Colon (tissue), 2 donors: ENCODE results near the gene APMAP.
"Not testable (repeated sequence)": the region's sequence is repeated elsewhere in the genome, so short reads cannot be mapped to it uniquely, and the experiment has no call there.

Experiments
- FAIRE-seq: peaks from 2 replicates; lab custom pipeline; 2012; peaks lifted over from hg19 to GRCh38; lab: Jason Lieb, UNC
- donor health status: control.
- donor health status: control.

The APMAP gene

DNA sequence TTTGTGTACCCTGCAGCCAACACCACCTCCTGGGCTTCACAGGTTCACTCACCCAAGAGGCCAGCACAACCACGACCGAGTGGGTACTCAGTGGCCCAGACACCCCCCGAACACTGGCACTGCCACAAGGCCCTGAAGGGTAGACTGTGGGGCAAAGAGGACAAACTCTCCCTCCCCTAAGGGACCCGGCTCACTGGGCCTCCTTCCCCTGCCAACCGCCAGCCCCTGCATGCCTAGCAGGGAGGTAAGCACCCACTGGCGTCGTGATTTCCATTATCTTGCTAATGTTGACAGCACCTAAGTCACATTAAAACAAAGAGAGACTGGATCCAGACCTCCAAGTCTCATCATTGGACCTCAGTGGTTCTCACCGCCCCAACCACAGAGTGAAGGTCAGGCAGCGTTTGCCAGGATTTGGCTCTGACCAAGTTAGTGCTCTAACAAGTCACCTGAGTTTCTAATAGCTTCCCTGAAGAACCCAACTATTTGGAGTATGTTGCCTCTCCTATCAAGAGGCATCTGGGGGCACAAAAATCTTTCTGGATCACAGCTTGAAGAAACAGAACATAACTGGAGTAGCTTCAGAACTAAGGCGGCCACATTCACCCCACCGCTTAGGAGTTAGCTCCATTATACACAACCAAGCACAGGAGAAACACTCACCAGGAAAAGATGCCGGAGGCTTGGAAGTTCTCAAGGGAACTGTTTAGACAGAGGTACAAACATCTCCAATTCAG lies 14.0 kb upstream of the APMAP start:
- FAIRE-seq, result no peak

DNA sequence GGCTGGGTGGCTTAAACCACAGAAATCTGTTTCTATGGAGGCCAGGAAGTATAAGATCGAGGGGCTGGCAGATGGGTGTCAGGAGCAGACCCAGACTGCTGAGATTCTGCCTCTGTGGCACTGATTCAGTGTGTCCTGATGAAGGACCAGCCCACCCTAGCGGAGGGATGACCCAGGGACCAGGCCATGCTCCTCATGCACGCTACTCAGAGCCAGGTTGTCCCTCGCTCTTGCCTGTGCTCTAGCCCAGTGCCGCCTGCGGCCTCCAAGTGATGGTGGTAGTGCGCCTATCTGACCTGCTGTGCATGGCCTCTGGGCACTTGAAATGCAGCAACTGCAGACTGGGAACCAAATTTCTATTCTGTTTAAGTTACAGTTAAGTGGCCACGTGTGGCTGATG lies 13.1 kb upstream of the APMAP start:
- no peak for FAIRE-seq

DNA sequence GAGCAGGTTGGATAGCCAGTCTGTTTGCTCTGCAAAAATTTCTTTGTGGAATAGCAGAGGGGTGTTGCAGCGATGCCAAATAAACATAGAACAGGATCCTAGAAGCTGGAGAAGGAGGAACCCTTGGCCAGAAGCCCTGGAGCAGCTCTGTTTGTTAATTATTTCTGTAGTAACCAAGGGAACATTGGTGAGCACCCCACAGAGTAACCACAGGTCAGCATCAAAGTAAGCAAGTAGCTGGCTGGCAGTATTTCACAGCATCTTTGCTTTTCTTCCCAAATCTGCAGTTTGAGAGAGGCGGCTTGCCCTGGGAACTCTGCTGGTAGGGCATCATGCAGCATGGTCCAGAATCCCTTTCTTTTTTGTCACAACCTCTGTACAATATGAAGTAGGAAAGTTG lies 12.7 kb upstream of the APMAP start:
- FAIRE-seq, result no peak

DNA sequence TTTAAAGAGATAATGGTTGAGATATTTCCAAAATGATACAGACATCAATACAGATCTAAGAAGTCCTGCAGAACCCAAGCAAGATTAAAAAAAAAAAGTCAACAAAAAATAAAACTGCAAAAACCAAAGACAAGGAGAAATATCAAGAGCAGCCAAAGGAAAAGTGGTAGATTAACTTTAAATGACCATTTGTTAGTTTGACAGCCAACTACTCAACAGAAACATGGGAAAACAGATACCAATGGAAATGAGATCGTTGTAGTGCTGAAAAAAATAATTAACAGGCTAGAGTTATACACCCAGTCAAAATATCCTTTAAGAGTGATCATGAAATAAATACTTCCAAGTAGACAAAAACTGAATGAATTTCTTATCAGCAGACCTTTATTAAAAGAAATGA lies 10.5 kb upstream of the APMAP start:
- FAIRE-seq, result peak; percentile 41

DNA sequence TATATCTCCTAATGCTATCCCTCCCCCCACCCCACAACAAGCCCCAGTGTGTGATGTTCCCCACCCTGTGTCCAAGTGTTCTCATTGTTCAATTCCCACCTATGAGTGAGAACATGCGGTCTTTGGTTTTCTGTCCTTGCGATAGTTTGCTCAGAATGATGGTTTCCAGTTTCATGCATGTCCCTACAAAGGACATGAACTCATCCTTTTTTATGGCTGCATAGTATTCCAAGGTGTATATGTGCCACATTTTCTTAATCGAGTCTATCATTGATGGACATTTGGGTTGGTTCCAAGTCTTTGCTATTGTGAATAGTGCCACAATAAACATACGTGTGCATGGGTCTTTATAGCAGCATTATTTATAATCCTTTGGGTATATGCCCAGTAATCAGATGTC lies 8.8 kb upstream of the APMAP start:
- not testable (repeated sequence) for FAIRE-seq

GRCh38 chr20:25000268-25000801 lies 7.8 kb upstream of the APMAP start:
- no peak for FAIRE-seq

DNA sequence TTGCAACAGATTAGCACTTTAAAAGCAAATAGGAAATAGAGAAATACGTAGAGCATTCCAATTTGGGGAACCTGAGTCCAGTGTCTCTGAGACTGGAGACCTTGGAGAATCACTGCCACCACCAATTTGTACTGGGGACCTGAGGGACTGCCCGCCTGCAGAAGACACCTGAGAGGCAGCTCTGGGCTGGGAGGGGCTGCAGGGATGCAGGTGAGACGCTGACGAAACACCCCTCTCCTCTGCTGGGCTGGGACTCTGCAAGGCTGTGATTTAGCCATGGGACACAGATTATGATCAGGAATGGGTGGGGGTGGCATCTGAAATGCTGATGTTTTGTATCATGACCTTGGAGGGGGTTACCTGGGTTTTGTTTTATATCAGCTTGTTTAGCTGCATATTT lies 7.0 kb upstream of the APMAP start:
- FAIRE-seq, result no peak

DNA sequence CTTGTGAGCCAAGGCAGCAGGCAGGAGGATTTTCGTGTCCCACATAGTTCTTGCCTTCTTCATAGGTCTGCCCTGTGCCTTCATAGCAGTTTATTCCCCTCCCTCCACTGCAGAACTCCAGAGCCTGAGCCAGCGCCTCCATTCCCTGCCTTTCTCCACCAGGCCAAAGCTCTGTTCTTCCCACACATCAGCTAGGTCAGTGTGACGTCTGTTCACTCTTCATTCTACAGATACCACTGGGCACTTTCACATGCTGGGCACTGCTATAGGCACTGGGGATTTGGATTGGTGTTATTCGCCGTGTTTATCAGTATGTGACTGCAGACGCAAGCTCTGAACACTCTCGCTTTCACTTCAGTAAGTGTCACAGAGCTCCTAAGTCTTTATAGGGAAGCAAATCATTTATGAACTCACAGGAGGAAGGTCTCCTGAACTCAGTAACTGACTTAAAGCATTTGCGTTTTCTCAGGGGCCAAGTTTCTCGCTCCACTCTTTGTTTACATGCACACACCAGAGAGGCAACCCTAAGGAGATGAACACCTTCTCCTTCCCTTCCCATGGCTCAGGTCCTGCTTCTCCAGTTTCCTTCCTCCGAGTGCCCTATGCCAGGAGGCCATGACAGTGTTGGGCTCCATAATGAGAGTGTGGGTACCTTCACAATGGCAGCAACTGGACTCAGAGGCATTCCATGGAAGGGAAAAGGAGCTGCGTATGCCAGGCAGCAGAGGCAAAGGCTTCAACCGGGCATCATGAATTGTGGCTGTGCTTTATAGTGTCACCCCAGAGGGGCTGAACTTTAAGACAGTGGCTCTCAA lies 6.3 kb upstream of the APMAP start:
- FAIRE-seq, result no peak

GRCh38 chr20:24998121-24998520 lies 5.6 kb upstream of the APMAP start:
- no peak for FAIRE-seq

DNA sequence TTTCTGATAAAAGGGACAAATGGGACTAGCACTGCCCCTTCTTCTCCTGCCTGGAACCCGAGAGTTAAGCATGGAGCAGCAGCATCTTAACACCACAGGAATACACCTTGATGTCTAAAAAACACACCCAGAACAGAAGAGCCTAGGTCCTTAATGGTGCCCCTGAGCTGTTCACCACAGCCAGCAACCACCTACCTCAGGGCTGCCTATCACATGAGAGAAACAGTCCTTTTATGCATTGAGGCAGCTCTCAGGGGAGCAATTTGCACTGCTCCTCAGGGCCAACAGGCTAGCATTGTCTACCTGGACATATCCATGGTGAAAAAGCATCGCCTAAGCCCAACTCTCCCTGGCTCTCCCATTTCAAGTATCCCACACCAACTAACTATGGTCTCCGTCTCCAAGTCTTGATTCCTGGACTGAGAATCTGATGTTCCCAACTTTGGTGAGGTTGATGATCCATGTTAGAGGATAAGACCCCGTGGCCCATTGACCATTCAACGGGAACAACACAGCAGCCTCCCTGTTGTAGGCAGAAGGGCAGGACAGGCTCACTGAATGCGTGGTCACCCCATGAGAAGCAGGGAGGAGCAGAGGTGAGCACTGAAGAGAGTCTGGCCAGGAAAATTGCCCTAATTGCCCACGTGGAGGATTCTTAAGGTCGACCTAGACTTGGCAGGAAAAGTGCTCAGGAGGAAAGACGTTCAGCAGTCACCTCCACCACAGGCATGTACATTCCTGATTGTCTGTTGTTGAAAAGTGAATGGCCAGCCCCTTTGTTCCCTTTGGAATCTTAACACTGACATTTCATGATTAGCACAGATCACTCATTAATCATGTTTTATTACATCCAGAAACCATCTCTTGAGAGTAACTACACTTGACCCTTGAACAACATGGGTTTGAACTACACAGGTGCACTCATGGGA lies 4.2 kb upstream of the APMAP start:
- FAIRE-seq, result no peak

GRCh38 chr20:24995741-24996448 lies 3.3 kb upstream of the APMAP start:
- FAIRE-seq, result no peak

DNA sequence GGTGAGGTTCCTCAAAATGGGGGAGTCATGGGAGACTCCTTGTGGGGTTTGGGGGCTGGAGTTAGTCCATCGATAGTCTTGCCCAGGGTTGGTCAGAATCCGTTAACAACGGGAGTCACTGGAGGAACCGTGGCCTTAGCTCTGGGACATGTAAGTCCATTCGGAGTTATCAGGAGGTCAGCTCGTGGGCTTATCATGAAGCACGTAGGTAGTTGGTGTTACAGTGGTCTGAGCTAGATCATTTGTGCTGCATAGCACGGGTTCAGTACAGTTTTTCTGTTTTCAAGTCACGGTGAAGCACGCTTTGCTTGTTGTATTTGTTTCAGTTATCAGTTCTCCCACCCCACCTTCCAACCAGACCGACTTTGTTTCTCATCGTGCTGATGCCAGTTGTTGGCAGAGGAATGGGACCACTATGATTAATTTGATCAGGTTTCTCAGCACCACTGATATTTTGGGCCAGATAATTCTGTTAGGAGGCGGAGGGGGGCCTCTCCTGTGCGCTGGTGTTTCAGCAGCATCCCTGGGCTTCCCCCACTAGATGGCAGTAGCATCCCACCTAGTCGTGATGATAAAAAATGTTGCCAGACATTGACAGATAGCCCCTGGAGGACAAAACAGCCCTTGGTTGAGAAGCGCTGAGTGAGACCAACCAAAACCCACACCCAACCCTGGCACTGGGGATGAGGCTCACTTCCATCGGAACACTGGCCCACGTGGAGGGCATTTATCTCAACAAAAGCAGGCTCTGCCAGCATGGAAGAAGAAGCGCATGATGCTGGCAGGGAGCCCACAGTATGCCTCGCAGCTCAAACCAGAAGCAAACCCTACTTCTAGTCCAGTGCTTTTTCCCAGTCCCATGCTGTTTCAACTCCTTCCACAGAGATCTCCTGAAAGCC lies 2.2 kb upstream of the APMAP start:
- no peak for FAIRE-seq

GRCh38 chr20:24994186-24994465 lies 1.6 kb upstream of the APMAP start:
- no peak for FAIRE-seq

DNA sequence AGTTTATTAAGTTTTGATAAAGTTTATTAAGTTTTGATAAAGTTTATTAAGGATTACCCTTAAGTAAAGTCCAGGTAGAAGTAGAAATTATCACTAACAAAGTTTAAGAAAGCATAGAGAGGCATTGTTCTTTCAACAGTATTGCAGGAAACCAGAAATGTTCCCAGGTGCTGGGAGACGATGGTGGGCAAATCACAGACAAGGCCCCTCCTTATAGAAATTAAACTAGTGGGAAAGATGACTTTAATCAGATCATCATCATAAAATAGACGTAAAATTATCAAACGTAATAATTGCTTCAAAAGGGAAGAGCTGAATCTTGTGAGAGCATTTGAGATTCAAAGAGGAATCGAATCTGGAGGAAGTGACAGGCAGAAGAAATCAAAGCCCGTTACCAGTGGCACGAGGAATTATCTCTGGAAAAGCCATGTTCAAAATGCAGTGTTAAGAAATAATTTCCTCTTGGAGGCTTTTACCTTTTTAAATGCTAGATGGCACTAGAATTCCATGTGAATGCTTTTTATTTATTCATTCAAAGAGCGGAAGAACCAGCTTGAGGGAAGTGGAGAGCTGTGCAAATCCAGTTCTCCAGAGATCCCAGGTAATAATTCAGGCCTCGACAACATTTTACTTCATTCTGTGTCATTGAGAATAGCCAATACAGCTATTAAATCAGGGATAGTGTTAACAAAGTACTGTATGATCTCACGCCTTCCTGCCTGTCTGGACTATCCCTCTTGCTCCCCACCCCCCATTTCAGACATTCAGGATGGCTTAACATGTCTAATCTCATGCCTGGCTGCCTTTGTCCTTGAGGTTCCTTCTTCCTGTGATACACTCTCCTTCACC lies 1.0 kb upstream of the APMAP start:
- FAIRE-seq, result no peak

DNA sequence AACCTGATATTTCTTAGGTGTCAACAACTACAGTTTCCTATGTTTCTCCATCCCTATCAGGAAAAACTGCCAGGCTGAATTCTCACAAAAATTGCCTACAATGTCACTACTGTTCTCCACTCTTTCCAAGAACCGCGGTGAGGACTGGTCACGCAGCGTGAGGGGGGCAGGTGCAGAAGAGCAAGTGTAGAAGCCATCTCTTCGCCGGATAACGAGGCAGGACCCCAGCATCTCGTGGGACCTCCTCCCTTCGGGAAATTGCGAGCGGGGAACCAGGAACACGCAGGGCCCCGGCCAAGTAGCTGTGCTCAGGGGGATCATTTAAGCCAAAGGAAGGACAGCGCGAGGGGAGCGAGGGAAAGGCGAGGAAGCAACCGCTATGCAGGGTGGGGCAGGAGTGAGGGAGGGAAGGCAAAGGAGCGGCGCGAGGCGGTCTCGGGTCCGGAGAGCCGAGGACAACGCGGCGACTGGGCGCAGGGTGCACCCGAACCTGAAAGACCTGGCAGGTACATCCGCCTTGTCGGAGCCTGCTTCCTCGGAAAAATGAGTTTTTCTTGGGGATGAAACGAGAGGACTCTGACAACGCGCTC lies 559 bp downstream of the APMAP start:
- no peak for FAIRE-seq

- no peak for FAIRE-seq
These were observed 1.7 kb downstream of the APMAP start for GRCh38 chr20:24990810-24991252.

DNA sequence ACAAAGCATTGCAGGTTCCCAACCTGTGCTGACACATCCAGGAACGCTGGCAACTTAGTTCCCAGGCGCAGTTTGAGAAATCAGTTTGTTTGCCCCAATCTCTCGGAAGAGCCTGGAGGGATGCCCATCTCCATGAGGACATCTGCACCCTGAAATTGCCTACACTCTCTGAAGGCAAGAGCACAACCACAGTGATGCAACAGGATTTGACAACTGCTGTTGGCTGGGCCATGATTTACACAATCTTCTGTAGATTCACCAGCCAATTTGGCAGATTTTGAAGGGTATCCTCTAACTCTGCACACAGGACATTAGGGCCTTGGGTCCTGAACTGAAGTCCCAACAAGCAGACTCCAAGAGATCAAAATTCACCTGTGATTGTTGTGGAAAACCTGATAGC lies 3.4 kb downstream of the APMAP start:
- FAIRE-seq, result no peak

DNA sequence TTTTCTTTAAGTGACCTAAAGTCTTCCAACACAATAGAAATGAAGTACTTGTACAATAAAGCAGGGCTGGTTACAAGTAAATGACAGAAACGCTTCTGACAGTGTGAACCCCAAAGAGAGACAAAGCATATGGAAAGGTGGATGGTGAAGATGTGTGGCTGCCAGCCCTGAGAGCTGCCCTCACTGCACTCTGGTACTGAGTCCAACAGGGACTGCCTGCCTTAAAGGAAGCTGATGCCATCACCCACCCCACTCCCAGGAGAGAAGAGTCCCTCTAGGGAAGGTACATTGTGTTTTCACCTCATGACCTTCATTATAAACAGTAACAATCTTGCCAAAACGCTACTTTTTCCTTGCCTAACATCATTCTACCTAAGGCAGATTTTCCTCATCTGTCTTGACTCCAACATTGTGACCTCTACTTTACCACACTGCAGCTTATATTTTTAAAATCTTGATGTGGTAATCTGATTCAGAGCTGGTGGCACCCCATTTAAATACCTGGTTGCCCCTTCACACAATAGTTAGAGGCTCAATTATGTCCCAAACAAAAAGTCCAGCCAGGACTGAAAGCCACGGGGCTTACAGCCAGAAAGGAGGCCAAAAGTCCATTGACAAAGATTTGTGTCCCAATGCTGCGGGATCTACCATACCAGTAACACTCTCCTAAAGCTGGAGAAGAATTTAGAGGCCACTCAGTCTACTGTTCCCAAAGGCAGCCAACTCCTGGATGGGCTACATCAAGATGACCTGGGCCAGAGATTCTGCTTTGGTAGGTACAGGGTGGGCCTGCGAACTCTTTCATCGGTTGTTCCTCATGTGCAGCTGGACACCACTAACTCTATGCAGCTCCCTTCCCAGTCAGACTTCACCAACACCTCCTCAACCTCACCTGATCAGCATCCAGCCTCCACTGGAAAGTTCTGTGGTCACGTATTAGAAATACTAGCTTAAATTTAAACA lies 4.4 kb downstream of the APMAP start:
- no peak for FAIRE-seq
